GM19023 (cell line): ENCODE results near the gene OAT.

ENCODE experiments used
- ATAC-seq: cut with Tn5 transposase; IDR thresholded peaks from one replicate; pipeline ENCODE4 v1.9.1; 2021; ENCODE audit warnings: mild to moderate bottlenecking, moderate library complexity; ENCODE audit not compliant: unreplicated experiment

OAT gene

GRCh38 chr10:124418726-124419501 is at the start of gene OAT:
TSS of gene OAT (minus strand) at chr10:124418923. CDS start at chr10:124412171, 6,752 bp downstream.
- ATAC-seq: peak; percentile 95

GRCh38 chr10:124467165-124467564 is 48.4 kb upstream of the OAT start:
- no peak for ATAC-seq

GRCh38 chr10:124465777-124466488 is 47.2 kb upstream of the OAT start:
- no peak for ATAC-seq

DNA sequence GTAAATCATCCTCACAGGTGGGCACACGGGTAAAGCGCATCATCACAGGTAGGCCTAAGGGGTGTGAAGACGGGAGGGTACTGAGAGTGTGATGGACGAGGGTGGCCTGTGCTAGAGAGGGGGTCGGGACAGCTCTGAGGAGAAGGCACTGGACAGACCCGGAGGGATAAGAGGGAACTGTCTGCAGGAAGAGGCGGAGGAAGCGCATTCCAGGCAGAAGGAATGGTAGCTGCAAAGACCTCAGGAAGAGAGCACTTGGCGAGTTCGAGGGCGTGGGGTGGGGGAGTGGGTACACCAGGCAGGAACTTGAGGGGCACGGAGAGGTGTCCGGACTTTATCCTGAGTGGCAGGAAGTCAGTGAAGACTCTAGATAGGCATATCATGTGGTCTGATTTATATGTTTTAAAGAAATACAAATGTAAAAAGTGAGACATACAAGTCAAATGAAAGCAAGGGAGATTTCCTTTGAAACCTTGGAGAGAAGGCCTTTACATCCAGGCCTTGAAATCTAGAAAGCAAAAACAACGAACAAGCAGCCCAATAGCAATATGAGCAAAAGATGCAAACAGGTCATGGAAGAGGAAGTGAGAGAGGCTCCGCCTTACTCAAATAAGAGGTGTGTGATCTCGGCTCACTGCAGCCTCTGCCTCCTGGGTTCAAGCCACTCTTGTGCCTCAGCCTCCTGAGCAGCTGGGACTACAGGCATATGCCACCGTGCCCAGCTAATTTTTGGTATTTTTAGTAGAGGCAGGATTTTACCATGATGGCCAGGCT is 46.5 kb upstream of the OAT start:
- peak; percentile 26 for ATAC-seq

GRCh38 chr10:124464028-124464965 is 45.6 kb upstream of the OAT start:
- no peak for ATAC-seq

DNA sequence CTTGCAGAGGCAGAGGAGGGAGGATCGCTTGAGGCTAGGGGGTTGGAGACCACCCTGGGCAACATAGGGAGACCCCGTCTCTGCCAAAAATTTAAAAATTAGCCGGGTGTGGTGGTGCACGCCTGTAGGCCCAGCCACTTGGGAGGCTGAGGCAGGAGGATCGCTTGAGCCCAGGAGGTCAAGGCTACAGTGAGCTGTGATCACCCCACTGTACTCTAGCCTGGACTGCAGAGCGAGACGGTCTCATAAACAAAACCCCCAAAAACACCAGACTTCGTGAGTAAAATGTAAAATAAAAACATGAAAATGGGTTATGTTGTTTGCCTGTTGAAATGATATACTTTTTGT is 43.6 kb upstream of the OAT start:
- ATAC-seq: no peak

DNA sequence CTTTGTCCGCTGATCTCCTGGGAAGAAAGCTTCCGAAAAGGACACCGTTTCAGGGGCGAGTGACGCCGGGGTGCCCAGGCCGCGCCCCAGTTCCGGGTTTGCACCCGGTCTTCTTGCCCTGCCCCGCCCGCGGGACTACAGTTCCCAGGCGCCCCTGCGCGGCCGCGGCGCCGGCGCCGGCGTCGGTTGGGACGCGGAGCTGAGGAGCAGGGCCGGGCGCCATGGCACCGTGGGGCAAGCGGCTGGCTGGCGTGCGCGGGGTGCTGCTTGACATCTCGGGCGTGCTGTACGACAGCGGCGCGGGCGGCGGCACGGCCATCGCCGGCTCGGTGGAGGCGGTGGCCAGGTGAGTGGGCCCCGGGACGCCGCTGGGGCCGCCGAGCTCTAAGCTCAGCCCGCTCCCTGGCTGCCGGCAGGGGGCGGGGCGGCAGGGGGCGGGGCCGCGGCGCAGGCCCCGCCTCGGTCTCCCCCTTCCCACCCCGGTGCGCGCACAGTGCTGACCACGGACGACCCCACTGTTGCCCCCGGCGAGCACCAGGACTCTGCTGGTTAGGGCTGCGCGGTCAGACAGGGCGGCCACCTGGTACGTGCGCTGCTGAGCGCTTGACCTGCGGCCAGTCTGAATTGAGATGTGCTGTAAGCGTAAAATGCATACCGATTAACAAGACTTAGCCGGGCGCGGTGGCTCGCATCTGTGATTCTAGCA is 43.1 kb upstream of the OAT start, which contains the start of gene LHPP:
LHPP (plus strand) TSS at position 182 of the 706 bp plus-strand sequence; CDS start at position 222, 40 bp downstream.
- peak; percentile 97 for ATAC-seq

- no peak for ATAC-seq
Observed at GRCh38 chr10:124460144-124460543, 41.4 kb upstream of the OAT start.

DNA sequence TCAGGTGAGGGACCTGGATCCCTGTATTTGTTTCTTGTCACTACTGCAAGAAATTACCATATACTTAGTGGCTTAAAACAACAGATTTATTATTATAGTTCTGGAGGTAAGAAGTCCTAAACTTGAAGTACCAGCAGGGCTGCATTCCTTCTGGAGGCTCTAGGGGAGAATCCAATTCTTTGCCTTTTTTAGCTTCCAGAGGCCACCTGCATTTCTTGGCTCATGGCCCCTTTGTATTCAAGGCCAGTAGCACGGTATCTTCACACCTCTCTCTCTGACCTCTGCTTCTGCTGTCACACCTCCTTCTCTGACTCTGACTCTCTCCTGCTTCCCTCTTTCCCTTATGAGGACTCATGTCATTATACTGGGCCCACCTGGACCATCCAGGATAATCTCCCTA is 40.7 kb upstream of the OAT start:
- no peak for ATAC-seq

DNA sequence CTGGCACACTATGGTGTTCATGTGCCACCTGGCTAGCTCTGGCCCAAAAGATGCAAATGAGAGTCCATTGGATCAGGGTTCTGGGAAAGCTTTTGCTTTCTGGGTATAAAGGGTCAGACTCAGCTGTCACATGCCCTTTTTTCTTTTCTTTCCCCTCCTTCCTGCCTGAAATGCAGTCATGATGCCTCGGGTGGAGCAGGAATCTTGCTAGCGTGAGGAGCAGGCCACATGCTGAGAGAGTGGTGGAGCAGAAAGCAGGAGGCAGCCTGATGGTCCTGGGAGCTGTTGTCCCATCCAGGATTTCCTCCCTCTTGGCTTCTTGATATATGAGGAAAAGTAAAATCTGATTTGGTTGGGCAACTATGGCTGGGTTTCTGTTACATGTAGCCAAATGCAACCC is 40.2 kb upstream of the OAT start:
- no peak for ATAC-seq

GRCh38 chr10:124458473-124458872 is 39.8 kb upstream of the OAT start:
- no peak for ATAC-seq

- ATAC-seq: no peak
Observed at GRCh38 chr10:124455441-124455840, 36.7 kb upstream of the OAT start.

DNA sequence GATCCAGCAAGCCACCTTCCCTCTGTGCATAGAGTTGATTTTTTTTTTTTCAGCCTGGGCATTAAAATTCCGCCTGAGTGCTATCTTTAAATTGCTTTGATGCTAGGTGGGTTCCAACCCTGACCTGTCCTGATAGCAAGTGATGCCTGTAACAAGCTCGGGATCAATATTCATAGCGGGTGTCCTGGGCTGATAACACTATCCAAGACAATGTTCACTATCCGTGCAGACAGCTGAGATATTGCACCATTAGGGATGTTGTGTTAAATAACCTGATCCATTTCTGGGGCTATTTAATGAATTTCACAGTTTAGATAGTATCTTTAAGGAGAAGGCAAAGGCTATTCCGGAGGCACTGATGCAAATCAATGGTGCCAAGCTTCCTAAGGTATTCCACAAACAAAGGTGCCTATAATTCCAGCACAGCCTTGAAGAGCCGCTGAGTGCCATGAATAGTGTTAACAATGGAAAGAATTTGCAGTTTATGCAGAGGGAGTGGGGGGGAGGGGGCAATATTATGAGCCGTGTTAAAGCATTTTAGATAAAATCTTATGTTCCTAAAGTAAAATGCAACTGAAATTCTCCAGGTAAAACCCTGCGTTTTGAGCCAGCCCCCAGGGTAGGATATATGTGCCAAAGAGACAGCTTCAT is 35.4 kb upstream of the OAT start:
- ATAC-seq: no peak

- no peak for ATAC-seq
Observed at GRCh38 chr10:124451276-124451675, 32.6 kb upstream of the OAT start.

GRCh38 chr10:124450783-124451057 is 32.0 kb upstream of the OAT start:
- ATAC-seq: no peak

DNA sequence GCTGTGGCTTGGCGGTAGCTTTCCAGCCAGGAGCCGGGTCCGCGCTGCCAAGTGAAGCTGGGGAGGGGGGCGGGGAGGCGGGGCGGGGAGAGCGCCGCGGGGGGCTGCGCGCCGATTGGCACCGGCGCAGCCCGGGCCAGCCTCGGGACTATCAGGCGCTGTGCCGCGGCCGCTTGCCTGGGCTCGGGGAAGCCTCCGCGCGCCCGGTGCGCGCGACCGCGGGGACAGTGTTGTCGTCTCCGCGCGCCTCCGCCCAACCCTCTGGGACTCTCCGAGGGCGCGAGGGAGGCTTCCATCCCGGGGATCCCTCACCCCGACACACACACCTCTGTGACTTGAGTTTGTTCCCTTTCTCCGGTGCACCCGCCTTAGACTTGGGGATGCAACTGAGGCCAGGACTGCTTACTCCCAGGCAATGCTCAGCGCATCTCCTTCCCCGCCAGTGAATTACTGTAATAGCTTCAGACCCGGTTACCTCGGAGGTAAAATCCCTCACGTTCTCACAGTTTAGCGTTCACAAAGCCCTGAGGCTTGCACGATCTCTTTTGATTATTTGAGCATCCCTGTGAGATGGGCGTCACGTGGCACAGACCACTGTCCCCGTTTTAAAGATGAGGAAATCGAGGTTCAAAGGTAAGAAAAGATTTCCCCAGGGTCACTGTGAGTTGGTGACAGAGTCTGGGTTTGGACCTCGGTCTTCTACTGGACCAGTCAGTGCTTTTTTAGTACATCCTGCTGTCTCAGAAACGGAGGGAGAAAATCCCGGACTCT is 31.5 kb upstream of the OAT start, which contains the start of gene NKX1-2:
NKX1-2 (minus strand) TSS at position 24 of the 771 bp plus-strand sequence. CDS start 92 bp downstream, outside the sequence.
- ATAC-seq: no peak

DNA sequence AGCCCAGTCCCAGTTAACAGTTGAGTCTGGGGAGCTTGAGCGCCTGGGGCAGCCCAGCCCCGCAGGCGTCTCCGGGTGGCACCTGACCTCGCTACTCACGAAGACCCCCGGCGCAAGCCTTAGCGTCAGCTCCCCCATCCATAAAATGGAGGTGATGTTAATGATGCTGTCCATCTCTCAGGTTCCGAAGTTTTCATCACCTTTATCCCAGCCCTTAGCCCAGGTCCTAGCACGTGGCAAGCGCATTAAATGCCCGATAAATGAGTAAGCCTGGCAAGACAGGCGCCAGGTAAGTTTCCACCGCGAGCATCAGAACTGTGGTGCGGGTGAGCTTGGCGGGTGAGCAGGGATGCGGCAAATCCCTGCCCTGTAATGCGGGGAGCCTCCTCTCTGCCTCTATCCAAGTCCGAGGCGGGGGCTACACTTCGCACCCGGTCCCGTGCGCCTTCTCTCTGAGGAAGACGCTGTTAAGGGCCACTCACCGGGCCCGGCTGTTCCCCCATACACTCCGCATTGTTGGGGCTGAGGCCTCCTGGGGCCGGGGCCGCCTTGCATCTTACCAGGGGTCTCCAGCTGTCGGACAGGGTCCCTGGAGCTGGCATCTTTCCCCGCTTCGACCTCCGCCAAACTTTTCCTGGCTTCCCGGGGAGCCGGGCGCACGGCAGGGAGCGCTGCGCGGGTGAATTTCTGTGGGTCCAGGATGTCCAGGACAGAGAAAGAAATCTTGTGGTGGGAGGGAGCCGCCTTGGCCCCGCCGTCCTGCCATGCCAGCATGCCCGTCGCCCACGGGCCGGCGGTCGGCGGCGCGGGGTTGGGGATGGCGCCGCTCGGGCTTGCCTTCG is 30.7 kb upstream of the OAT start:
- ATAC-seq: no peak

GRCh38 chr10:124448696-124449169 is 30.0 kb upstream of the OAT start:
- no peak for ATAC-seq
